T47D (cell line): Measurements from ENCODE around the gene ZNF749.

Experiments
- DNase-seq, 2 experiments: peaks; one replicate each; pipeline versions ENCODE4 v3.0.0 to v3.0.0-alpha.2; 2011 to 2012; ENCODE audit warnings: low read depth in 1 of 2, low spot score in 1 of 2
- JUND ChIP-seq: IDR thresholded peaks from 2 replicates; pipeline ENCODE4 v1.6.1; 2012; ENCODE audit warnings: low read depth
- in situ Hi-C: cut with HindIII; loops from 2 replicates; pipeline ENCODE4 v1.10.0; 2016; ENCODE audit warnings: low sequenced_read_pairs, low pct_unique_long_range_greater_than_20kb

The ZNF749 gene

DNA sequence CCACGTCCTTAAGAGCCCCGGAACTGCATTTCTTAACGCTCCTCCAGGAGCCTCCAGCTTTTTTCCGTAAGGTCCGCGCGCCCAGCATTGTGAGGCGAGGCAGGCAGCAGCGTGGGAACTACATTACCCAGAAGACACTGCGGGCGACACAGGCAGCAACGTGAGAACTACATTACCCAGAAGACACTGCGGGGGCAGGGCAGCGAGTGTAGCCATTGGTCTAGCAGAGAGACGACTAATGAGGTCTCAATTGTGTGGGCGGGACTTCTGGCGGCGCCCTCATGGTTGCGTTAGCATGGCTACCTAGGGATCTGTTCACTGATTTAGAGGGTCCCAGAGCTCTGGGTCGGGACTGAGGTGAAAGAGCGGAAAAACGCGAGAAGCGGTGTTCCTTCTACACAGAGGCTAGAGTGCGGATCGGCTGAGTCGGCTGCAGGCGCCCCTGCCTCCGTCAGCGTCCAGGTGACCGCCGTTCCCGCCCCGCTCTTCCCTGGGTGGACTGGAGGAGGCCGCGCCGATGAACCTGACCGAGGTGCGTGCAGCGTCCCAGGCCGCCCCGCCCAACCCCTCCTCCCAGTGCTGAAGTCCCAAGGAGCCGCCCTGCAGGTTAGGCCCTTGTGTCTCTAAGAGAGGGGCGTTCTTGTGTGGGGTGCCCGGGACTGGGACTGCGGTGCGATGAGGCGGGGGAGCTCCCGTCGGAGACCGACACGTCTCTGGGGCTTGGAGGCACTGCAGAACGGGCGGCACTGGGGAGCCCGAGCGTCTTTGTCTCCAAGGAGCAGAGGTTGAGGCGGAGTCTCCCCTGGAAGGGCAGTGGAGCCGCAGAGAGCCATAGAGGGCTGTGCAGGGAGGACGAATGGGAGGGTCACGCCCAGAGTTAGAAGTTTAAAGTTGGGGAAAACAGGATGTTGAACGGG lies at the start of gene ZNF749:
Gene ZNF749 (plus strand): TSS at position 264 of the 917 bp plus-strand sequence. CDS start 254 bp downstream, at position 518.
- DNase-seq = peak; percentile 86 to 97
- no peak for TF ChIP-seq JUND
- in situ Hi-C loops = no loop called here

DNA sequence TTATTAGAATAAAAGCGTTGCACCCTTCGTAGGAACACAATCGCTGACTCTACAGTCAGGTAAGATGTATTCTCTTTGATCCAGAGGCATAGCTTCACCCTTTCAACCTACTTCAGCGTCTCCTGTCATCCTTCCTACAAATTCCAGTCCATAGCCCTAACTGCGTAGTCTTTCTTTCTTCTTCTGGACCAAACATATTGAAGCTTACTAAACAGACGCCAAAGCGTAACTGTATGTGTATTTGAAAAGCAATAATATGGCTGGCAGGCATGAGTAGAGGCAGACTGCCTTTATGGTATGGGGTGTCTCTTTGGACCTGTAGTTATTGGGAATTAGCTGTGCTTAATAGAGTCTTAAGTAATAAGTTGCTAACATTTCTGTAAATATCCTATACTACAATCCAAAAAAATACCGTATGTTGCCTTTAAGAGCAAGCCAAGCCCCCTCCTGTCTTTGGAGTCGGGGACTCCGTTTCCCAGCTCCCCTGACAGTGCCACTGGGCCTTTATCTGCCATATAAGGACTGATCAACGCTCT lies 45.9 kb upstream of the ZNF749 start:
- DNase-seq = no peak
- no peak for TF ChIP-seq JUND
- in situ Hi-C loops = no loop called here

- peak; percentile 55 to 95 for DNase-seq
- TF ChIP-seq JUND = no peak
- in situ Hi-C loops = no loop called here
Measured at GRCh38 chr19:57389730-57390598, 45.2 kb upstream of the ZNF749 start, which contains the start of gene ZNF548. Gene ZNF548 (plus strand): TSS chr19:57389854. CDS start chr19:57390100, 246 bp downstream.

GRCh38 chr19:57395710-57396109 lies 39.4 kb upstream of the ZNF749 start:
- no peak for TF ChIP-seq JUND
- in situ Hi-C loops = no loop called here
- peak in 1 of 2 experiments; percentile 7 for DNase-seq

DNA sequence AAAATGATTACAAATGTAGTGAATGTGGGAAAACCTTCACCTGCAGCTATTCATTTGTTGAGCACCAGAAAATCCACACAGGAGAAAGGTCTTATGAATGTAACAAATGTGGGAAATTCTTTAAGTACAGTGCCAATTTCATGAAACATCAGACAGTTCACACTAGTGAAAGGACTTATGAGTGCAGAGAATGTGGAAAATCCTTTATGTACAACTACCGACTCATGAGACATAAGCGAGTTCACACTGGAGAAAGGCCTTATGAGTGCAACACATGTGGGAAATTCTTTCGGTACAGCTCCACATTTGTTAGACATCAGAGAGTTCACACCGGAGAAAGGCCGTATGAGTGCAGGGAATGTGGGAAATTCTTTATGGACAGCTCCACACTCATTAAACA lies 36.3 kb upstream of the ZNF749 start:
- no peak for TF ChIP-seq JUND
- no peak for DNase-seq
- in situ Hi-C loops = no loop called here

GRCh38 chr19:57403737-57404563 lies 31.2 kb upstream of the ZNF749 start:
- TF ChIP-seq JUND = no peak
- in situ Hi-C loops = no loop called here
- DNase-seq = no peak

DNA sequence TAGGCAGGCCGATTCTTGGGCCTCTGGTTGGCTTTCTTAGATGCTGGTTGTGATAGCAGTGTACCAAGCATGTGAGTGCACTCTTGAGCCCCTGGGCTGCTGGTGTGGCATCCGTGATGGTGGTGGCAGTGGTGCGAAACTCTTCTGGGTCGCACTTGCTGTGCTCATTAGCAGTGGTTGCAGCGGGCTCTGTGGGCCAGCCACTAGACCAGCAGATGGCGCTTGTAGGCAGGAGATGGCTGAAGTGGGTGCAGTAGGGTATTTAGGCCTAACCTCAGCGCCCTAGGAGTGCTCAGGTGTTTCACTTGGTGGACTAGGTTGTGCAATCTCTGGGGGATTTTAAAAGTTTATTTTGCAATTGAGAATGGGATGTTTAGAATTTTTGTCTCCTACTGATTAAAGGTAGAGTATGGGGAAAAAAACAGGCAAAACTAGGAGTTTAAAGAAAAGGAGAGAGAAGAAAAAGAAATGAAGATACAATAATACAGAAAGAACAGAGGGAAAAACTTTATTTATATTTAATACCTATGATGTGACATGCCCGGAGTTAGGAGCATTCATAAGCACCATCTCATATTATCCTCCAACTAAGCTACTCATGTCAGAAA lies 28.5 kb upstream of the ZNF749 start:
- in situ Hi-C loops = no loop called here
- TF ChIP-seq JUND = no peak
- peak; percentile 76 to 77 for DNase-seq

DNA sequence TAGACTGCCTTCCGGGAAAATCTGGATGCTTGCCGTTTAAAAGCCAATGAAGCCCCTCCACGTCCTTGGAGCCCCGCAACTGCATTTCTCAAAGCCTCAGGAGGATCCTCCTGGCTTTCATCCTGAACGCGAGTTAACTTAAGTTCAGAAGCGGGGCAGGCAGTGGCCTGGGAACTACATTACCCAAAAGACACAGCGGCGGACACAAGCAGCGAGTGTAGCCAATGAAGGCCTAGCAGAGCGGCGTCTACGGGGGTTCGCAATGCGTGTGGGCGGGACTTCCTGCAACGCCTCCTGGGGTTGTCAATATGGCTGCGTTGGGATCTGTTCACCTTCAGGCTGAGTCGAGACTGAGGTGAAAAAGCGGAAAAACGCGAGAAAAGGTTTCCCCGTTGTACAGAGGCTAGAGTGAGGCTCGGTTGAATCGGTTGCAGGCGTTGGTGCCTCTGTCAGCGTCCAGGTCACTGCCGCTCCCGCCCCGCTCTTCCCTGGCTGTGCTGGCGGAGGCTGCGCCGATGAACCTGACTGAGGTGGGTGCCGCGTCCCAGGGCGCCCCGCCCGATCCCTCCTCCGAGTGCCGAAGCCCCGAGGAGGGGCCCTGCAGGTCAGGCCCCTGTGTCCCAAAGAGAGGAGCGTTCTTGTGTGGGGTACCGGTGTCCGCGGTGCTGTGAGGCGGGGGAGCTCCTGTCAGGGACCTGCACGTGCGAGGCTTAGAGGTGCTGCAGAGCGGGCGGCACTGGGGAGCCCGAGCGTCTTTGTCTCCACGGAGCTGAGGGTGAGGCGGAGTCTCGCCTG lies 24.1 kb upstream of the ZNF749 start, which contains the start of gene ZNF17:
Gene ZNF17 (plus strand): TSS at position 285 of the 795 bp plus-strand sequence. CDS start 2,455 bp downstream, outside the sequence.
- no peak for TF ChIP-seq JUND
- in situ Hi-C loops = no loop called here
- peak; percentile 82 to 92 for DNase-seq

GRCh38 chr19:57419439-57419838 lies 15.7 kb upstream of the ZNF749 start:
- in situ Hi-C loops = no loop called here
- no peak for DNase-seq
- no peak for TF ChIP-seq JUND

DNA sequence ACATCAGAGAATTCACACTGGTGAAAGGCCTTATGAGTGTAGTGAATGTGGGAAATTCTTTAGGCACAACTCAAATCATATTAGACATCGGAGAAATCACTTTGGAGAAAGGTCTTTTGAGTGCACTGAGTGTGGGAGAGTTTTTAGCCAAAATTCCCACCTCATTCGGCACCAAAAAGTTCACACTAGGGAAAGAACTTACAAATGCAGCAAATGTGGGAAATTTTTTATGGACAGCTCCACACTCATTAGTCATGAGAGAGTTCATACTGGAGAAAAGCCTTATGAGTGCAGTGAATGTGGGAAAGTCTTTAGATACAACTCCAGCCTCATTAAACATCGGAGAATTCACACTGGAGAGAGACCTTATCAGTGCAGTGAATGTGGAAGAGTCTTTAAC lies 14.1 kb upstream of the ZNF749 start:
- TF ChIP-seq JUND = no peak
- in situ Hi-C loops = no loop called here
- no peak for DNase-seq
